ENCODE results near the gene FTHL17. TPM values are rescaled to one million over a fixed set of nuclear protein-coding genes. Genes with fewer than 3 reads are reported as not detected.

Gene FTHL17
- total RNA-seq: not detected

DNA sequence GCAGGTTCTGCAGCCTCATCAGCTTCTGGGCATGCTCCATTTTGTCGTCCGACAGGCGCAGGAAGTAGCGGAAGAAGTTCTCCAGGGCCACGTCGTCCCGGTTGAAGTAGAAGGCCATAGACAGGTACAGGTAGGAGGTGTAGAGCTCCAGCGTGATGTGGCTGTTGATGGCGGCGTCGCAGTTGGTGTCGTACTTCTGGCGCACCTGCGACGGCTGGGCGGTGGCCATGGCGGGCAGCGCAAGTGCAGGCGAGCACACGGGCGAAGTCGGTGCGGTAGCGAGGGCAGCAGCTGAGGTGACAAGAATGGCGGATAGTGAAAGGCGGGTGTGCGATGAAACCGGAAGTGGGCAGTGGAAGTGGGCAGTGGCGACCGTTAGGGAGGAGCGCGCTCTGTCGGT, at the start of gene FTHL17:
Gene FTHL17, minus strand, starts transcription at position 317 of the 400 bp plus-strand sequence. Its CDS starts 88 bp downstream, at position 229.

Other genes with a start within 250 kb of the FTHL17 start
- gene TAB3, start 182.8 kb downstream of the FTHL17 start, total RNA-seq: 10 to 100 TPM; 14.7 to 21.0 TPM

All from melanocyte of skin (primary cell).